Measurements from ENCODE around the gene NPAS3. TPM values are rescaled to one million over a fixed set of nuclear protein-coding genes. Genes with fewer than 3 reads are reported as not detected.

NPAS3 gene
- total RNA-seq, 1 donor from 2014 or later: 2.4 TPM

- Mint-ChIP-seq H3K27ac (ENCODE audit: unreplicated experiment) (no peak overlapping the region), H3K27me3 (ENCODE audit: unreplicated experiment) (peaks cover 12% of the 10 kb centered on the region), H3K4me3 (ENCODE audit: unreplicated experiment) (no peak overlapping the region), H3K4me1 (ENCODE audit: unreplicated experiment) (no peaks in the 10 kb centered on the region), H3K36me3 (ENCODE audit: unreplicated experiment) (no peaks in the 10 kb centered on the region), H3K9me3 (ENCODE audit: unreplicated experiment) (peaks cover 6% of the 10 kb centered on the region)
- no peak for TF ChIP-seq CTCF (IDR thresholded peaks at IDR 0.05)
- DNase-seq (ENCODE audit: extremely low spot score, unreplicated experiment): no peak
Measured at GRCh38 chr14:32920696-32921276, 17.9 kb upstream of the NPAS3 start.

GRCh38 chr14:32925439-32925838 lies 13.2 kb upstream of the NPAS3 start:
- peaks cover 28% of the 10 kb centered on the region for H3K27me3 Mint-ChIP-seq (ENCODE audit: unreplicated experiment)
- H3K4me3 Mint-ChIP-seq (ENCODE audit: unreplicated experiment): no peak overlapping the region
- H3K27ac Mint-ChIP-seq (ENCODE audit: unreplicated experiment): no peak overlapping the region
- no peaks in the 10 kb centered on the region for H3K4me1 Mint-ChIP-seq (ENCODE audit: unreplicated experiment)
- H3K36me3 Mint-ChIP-seq (ENCODE audit: unreplicated experiment): no peaks in the 10 kb centered on the region
- no peak for TF ChIP-seq CTCF (IDR thresholded peaks at IDR 0.05)
- peaks cover 6% of the 10 kb centered on the region for H3K9me3 Mint-ChIP-seq (ENCODE audit: unreplicated experiment)
- no peak for DNase-seq (ENCODE audit: extremely low spot score, unreplicated experiment)

GRCh38 chr14:32932302-32932913 lies 6.3 kb upstream of the NPAS3 start:
- TF ChIP-seq CTCF (IDR thresholded peaks at IDR 0.05): no peak
- peaks cover 18% of the 10 kb centered on the region for H3K4me1 Mint-ChIP-seq (ENCODE audit: unreplicated experiment)
- no peak overlapping the region for H3K27ac Mint-ChIP-seq (ENCODE audit: unreplicated experiment)
- no peaks in the 10 kb centered on the region for H3K36me3 Mint-ChIP-seq (ENCODE audit: unreplicated experiment)
- no peak for DNase-seq (ENCODE audit: extremely low spot score, unreplicated experiment)
- H3K9me3 Mint-ChIP-seq (ENCODE audit: unreplicated experiment): no peaks in the 10 kb centered on the region
- no peak overlapping the region for H3K4me3 Mint-ChIP-seq (ENCODE audit: unreplicated experiment)
- H3K27me3 Mint-ChIP-seq (ENCODE audit: unreplicated experiment): peaks cover 76% of the 10 kb centered on the region

- TF ChIP-seq CTCF (IDR thresholded peaks at IDR 0.05): no peak
- no peak for DNase-seq (ENCODE audit: extremely low spot score, unreplicated experiment)
- peaks cover 81% of the 10 kb centered on the region for H3K27me3 Mint-ChIP-seq (ENCODE audit: unreplicated experiment)
- H3K36me3 Mint-ChIP-seq (ENCODE audit: unreplicated experiment): no peaks in the 10 kb centered on the region
- no peaks in the 10 kb centered on the region for H3K9me3 Mint-ChIP-seq (ENCODE audit: unreplicated experiment)
- H3K4me1 Mint-ChIP-seq (ENCODE audit: unreplicated experiment): peaks cover 20% of the 10 kb centered on the region
- H3K4me3 Mint-ChIP-seq (ENCODE audit: unreplicated experiment): peak overlapping the region; percentile 74
- no peak overlapping the region for H3K27ac Mint-ChIP-seq (ENCODE audit: unreplicated experiment)
Measured at GRCh38 chr14:32932914-32933628, 5.6 kb upstream of the NPAS3 start.

- Mint-ChIP-seq H3K27me3 (ENCODE audit: unreplicated experiment) (peaks cover 81% of the 10 kb centered on the region), H3K4me3 (ENCODE audit: unreplicated experiment) (peak overlapping the region; percentile 74), H3K36me3 (ENCODE audit: unreplicated experiment) (no peaks in the 10 kb centered on the region), H3K4me1 (ENCODE audit: unreplicated experiment) (peaks cover 22% of the 10 kb centered on the region), H3K27ac (ENCODE audit: unreplicated experiment) (no peak overlapping the region), H3K9me3 (ENCODE audit: unreplicated experiment) (no peaks in the 10 kb centered on the region)
- TF ChIP-seq CTCF (IDR thresholded peaks at IDR 0.05): peak; percentile 45
- no peak for DNase-seq (ENCODE audit: extremely low spot score, unreplicated experiment)
Measured at GRCh38 chr14:32933629-32934072, 5.0 kb upstream of the NPAS3 start.
